ENCODE data around the gene UBA3. TPM values are rescaled to one million over a fixed set of nuclear protein-coding genes. Genes with fewer than 3 reads are reported as not detected.

UBA3 gene
- total RNA-seq, 1 donor from 2014 or later: 46.6 TPM

- FAIRE-seq (no peak), DNase-seq (ENCODE audit: low read depth) (no peak)
- TF ChIP-seq CTCF (IDR thresholded peaks at IDR 0.05; ENCODE audit: insufficient read depth, low read length, severe bottlenecking): no peak
- Histone ChIP-seq H3K4me3 (ENCODE audit: low read depth, low read length) (no peak overlapping the region), H3K36me3 (ENCODE audit: control insufficient read depth, insufficient read depth, low read length) (peaks cover 11% of the 10 kb centered on the region), H3K27me3 (ENCODE audit: control insufficient read depth, insufficient read depth, low read length) (no peaks in the 10 kb centered on the region)
These were observed 71.2 kb downstream of the UBA3 start for GRCh38 chr3:69008980-69009379.

- no peak for TF ChIP-seq CTCF (IDR thresholded peaks at IDR 0.05; ENCODE audit: insufficient read depth, low read length, severe bottlenecking)
- DNase-seq (ENCODE audit: low read depth) (no peak), FAIRE-seq (no peak)
- Histone ChIP-seq H3K27me3 (ENCODE audit: control insufficient read depth, insufficient read depth, low read length) (no peaks in the 10 kb centered on the region), H3K4me3 (ENCODE audit: low read depth, low read length) (no peak overlapping the region), H3K36me3 (ENCODE audit: control insufficient read depth, insufficient read depth, low read length) (peaks cover 16% of the 10 kb centered on the region)
These were observed 74.2 kb downstream of the UBA3 start for GRCh38 chr3:69005791-69006482.

GRCh38 chr3:69005071-69005790 lies 74.9 kb downstream of the UBA3 start:
- TF ChIP-seq CTCF (IDR thresholded peaks at IDR 0.05; ENCODE audit: insufficient read depth, low read length, severe bottlenecking): no peak
- DNase-seq (ENCODE audit: low read depth) (no peak), FAIRE-seq (no peak)
- no peaks in the 10 kb centered on the region for H3K27me3 ChIP-seq (ENCODE audit: control insufficient read depth, insufficient read depth, low read length)
- H3K36me3 ChIP-seq (ENCODE audit: control insufficient read depth, insufficient read depth, low read length): peaks cover 16% of the 10 kb centered on the region
- no peak overlapping the region for H3K4me3 ChIP-seq (ENCODE audit: low read depth, low read length)

Other genes starting within 250 kb of the UBA3 start
- gene TAFA4, start 147.8 kb downstream of the UBA3 start, total RNA-seq: not detected in 2 replicates
- gene EOGT, start 66.7 kb downstream of the UBA3 start, total RNA-seq: 29.8 and 33.2 TPM in 2 replicates
- gene TMF1, start 28.0 kb downstream of the UBA3 start, total RNA-seq: 21.3 and 28.9 TPM in 2 replicates
- gene ARL6IP5, start 4.6 kb upstream of the UBA3 start, total RNA-seq: 37.6 and 39.3 TPM in 2 replicates
- gene LMOD3, start 42.2 kb upstream of the UBA3 start, total RNA-seq: not detected in 2 replicates